H1 (cell line): ENCODE measurements around the gene NF1. TPM values are rescaled to one million over a fixed set of nuclear protein-coding genes. Genes with fewer than 3 reads are reported as not detected.

Experiments
- CHD7 ChIP-seq: fragments of 300-600 bp; sonication (generic); IDR thresholded peaks from 2 replicates; pipeline ENCODE4 v1.7.1; 2012; ENCODE audit warnings: low read length, moderate library complexity, mild to moderate bottlenecking, inconsistent platforms; ENCODE audit not compliant: insufficient replicate concordance
- CTBP2 ChIP-seq: IDR thresholded peaks from 2 replicates; pipeline ENCODE4 v1.7.0; 2011; ENCODE audit warnings: borderline replicate concordance, mild to moderate bottlenecking, moderate library complexity, mixed read lengths, low read length; ENCODE audit not compliant: insufficient read depth, insufficient read length
- EP300 ChIP-seq, 2 experiments: IDR thresholded peaks; 1 replicate in 1 of 2; 2 replicates in 1 of 2; pipeline ENCODE4 v1.6.1; 2011 to 2012; ENCODE audit warnings: low read depth in 2 of 2, low read length in 2 of 2, mild to moderate bottlenecking in 2 of 2, borderline replicate concordance in 1 of 2, inconsistent platforms in 1 of 2, moderate library complexity in 1 of 2
- KDM4A ChIP-seq: IDR thresholded peaks from one replicate; pipeline ENCODE4 v1.7.1; 2012; ENCODE audit warnings: low read depth, mild to moderate bottlenecking, moderate library complexity, low read length, inconsistent platforms; ENCODE audit not compliant: severe bottlenecking
- KDM5A ChIP-seq: fragments of 200-600 bp; IDR thresholded peaks from 2 replicates; pipeline ENCODE4 v1.7.1; 2012; ENCODE audit warnings: mild to moderate bottlenecking, low read length, inconsistent platforms, mixed read lengths
- PHF8 ChIP-seq: fragments of 200-600 bp; sonication (generic); conservative IDR thresholded peaks from 2 replicates; pipeline ENCODE4 v1.7.1; 2012; ENCODE audit warnings: low read depth, mild to moderate bottlenecking, inconsistent platforms, low read length, moderate library complexity
- POLR2A ChIP-seq, 2 experiments: IDR thresholded peaks; 1 replicate in 1 of 2; 2 replicates in 1 of 2; pipeline ENCODE4 v1.6.1; 2011; ENCODE audit warnings: low read depth in 2 of 2, low read length in 2 of 2, mild to moderate bottlenecking in 2 of 2; ENCODE audit errors: control extremely low read depth in 1 of 2
- TAF7 ChIP-seq: optimal IDR thresholded peaks from 2 replicates; pipeline ENCODE3; 2011; ENCODE audit warnings: low read depth, mild to moderate bottlenecking, inconsistent platforms, low read length, moderate library complexity, borderline replicate concordance
- USF2 ChIP-seq: IDR thresholded peaks from 2 replicates; pipeline ENCODE4 v1.6.1; 2011; ENCODE audit warnings: low read length, improper control_type of control experiment
- ZNF274 ChIP-seq: IDR thresholded peaks from 2 replicates; pipeline ENCODE4 v1.7.0; 2012; ENCODE audit warnings: low read length, borderline replicate concordance; ENCODE audit errors: extremely low read depth
- polyA plus RNA-seq, 7 experiments: library from polyadenylated mRNA; depleted of rRNA in 3 of 7; stranded (reverse) in 5 of 7; unstranded in 2 of 7; fragments of >200 nt in 5 of 7; fragments of 200-250 nt in 2 of 7; gene quantifications; 1 replicate in 5 of 7; 2 replicates in 1 of 7; 4 replicates in 1 of 7; pipeline versions ENCODE4 v1.2.1 to v1.2.3, GENCODE V29; 2011 to 2013; ENCODE audit warnings: missing spikeins in 2 of 7, mixed read lengths in 2 of 7
- total RNA-seq: library from RNA; stranded (reverse); fragmentation: NEBNext Ultra II Directional; extraction: Animal tissue kit (Norgen Biotek cat#: 25700); gene quantifications from 2 replicates; pipeline ENCODE4 v1.2.1, GENCODE V29; 2021

The NF1 gene
- total and polyA plus RNA-seq, 2 of the 8 experiments (the other 6 are each of a cell fraction or from before 2014, with no cell fraction given) = 19.3 to 29.6 TPM

GRCh38 chr17:31202968-31203367 lies 108.2 kb downstream of the NF1 start (continued):
- TF ChIP-seq CHD7 (no peak), EP300 (IDR thresholded peaks at IDR 0.05; ENCODE audit: borderline replicate concordance in 1 of 2, low read depth in 2 of 2, low read length in 2 of 2) (no peak), TAF7 (no peak), KDM4A (no peak), KDM5A (no peak), ZNF274 (no peak), USF2 (no peak), CTBP2 (no peak), POLR2A (IDR thresholded peaks at IDR 0.05; ENCODE audit: control extremely low read depth in 1 of 2, low read depth in 2 of 2, low read length in 2 of 2) (no peak), PHF8 (no peak)
